ENCODE results near the gene PXDN.
"Not testable (repeated sequence)": the region's sequence is repeated elsewhere in the genome, so short reads cannot be mapped to it uniquely, and the experiment has no call there.

The PXDN gene, protein sequence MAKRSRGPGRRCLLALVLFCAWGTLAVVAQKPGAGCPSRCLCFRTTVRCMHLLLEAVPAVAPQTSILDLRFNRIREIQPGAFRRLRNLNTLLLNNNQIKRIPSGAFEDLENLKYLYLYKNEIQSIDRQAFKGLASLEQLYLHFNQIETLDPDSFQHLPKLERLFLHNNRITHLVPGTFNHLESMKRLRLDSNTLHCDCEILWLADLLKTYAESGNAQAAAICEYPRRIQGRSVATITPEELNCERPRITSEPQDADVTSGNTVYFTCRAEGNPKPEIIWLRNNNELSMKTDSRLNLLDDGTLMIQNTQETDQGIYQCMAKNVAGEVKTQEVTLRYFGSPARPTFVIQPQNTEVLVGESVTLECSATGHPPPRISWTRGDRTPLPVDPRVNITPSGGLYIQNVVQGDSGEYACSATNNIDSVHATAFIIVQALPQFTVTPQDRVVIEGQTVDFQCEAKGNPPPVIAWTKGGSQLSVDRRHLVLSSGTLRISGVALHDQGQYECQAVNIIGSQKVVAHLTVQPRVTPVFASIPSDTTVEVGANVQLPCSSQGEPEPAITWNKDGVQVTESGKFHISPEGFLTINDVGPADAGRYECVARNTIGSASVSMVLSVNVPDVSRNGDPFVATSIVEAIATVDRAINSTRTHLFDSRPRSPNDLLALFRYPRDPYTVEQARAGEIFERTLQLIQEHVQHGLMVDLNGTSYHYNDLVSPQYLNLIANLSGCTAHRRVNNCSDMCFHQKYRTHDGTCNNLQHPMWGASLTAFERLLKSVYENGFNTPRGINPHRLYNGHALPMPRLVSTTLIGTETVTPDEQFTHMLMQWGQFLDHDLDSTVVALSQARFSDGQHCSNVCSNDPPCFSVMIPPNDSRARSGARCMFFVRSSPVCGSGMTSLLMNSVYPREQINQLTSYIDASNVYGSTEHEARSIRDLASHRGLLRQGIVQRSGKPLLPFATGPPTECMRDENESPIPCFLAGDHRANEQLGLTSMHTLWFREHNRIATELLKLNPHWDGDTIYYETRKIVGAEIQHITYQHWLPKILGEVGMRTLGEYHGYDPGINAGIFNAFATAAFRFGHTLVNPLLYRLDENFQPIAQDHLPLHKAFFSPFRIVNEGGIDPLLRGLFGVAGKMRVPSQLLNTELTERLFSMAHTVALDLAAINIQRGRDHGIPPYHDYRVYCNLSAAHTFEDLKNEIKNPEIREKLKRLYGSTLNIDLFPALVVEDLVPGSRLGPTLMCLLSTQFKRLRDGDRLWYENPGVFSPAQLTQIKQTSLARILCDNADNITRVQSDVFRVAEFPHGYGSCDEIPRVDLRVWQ (N-terminal part only)

GRCh38 chr2:1744446-1745170, at the start of gene PXDN:
Gene PXDN, minus strand, starts transcription at chr2:1744515. Its CDS starts 60 bp downstream, at chr2:1744455.
- DNase-seq (ENCODE audit: low read depth in 1 of 2, low spot score in 1 of 2), result no peak

DNA sequence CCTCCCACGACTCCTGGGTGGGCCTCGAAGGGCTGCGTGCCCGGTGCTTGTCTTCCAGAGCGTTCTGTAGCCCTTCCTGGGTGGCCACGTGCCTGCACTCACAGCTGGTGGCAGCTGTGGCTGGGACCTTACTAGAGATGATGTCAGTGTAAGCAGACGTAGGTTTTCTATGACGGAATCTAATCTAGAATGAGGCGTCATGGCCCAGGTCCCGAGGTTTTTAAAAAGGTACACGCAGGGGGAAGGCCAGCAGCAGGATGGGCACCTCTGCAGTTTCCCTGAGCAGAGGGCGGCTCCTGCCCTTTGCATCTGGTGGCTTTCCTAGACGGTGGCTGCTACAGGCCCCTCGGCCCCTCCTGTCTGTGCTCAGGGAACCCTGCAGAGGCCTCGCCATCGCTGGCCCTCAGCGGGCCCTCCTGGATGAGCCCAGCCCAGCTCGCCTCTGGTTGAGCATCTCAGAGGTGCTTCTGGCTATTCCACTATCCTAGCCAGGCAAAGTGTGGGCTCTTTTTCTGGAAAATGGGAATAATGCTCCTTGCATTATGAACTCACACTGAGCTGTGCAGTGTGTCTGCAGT, 49.6 kb upstream of the PXDN start:
- DNase-seq (ENCODE audit: low read depth in 1 of 2, low spot score in 1 of 2), result no peak

GRCh38 chr2:1793001-1793867, 48.9 kb upstream of the PXDN start:
- DNase-seq (ENCODE audit: low read depth in 1 of 2, low spot score in 1 of 2), result no peak

DNA sequence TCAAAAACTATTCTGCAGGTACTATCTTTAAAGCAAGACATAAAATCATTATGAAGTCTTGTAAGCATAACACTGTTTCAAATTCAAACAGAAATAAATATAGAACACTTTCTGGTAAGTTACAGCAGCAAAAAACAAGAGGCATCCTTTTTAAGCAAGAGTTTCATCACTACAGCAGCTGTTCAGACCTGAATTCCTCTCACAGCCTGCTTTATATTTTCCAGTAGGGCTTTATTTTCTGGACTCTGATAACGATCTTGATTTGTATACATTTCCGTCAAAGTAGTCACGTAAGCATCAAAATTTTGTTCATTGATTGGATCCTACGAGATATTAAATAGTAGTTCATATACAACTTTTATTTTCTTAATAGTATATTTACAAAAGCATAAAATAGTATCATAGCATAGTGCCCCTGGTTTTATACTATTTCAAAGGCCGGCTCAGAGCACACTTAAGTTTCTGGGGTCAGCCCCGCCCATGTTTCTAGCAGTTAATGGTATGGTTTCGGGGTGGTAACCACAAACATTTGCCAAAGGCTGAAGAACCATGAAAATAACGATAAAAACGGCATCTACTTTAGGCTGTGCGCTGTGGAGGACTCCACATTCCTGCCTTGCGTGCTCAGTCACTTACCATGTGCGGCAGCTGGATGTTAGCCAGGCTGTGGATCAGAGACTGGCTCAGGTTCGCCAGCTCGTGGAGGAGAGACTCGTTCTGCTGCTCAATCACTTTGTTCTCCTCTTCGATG, 47.5 kb upstream of the PXDN start:
- no peak for DNase-seq (ENCODE audit: low read depth in 1 of 2, low spot score in 1 of 2)

DNA sequence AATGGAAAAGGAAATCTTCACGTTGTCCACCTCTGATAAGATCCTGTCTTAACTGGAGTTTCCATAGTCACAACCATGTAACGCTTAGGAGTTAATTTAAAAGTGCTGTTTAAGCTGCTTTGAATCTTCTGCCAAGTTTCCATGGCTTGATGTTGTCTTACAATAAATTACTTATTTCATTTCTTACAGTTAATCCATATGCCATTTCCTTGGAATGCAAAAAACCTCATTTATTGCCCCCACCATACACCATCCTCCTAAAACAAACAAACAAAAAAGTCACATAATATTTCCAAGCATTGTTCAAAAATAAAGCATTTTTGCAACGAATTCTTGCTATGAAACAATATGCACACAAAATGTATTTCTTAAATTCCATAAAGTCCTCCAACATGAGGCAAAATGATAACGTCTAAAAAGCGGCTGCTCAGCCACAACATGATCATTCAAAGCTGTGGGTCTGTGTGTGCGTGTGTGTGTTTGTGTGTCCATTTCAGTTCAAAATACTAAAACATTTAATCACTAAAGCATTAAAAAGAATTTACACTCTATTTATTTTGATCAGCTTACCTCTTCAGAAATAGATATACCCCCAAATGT, 46.8 kb upstream of the PXDN start:
- DNase-seq (ENCODE audit: low read depth in 1 of 2, low spot score in 1 of 2), result no peak

GRCh38 chr2:1790473-1790872, 46.2 kb upstream of the PXDN start:
- DNase-seq (ENCODE audit: low read depth in 1 of 2, low spot score in 1 of 2), result no peak

GRCh38 chr2:1789610-1790009, 45.3 kb upstream of the PXDN start:
- no peak for DNase-seq (ENCODE audit: low read depth in 1 of 2, low spot score in 1 of 2)

GRCh38 chr2:1788478-1788959, 44.2 kb upstream of the PXDN start:
- DNase-seq (ENCODE audit: low read depth in 1 of 2, low spot score in 1 of 2), result no peak

- DNase-seq (ENCODE audit: low read depth in 1 of 2, low spot score in 1 of 2), result no peak
These were observed 43.6 kb upstream of the PXDN start for GRCh38 chr2:1787755-1788477.

GRCh38 chr2:1784986-1785617, 40.8 kb upstream of the PXDN start:
- DNase-seq (ENCODE audit: low read depth in 1 of 2, low spot score in 1 of 2), result no peak

DNA sequence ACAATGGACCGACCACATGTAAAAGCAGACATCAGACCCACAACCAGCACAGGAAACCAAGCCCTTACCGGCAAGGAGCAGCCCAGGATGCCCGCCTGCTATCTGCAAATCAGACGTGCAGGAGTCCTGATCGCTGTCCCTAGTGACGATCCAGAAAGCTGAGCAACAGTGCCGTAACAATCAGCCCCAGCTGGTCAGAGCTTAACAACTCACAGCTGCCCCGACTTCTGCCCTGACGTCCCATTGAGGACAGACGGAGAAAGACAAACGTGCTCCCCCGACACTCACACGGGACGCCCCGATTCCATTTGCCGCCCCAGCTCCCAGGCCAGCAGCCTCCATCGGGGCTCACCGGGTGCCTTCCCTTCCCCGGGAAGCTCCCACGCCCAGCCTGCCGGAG, 39.8 kb upstream of the PXDN start:
- DNase-seq (ENCODE audit: low read depth in 1 of 2, low spot score in 1 of 2), result no peak

GRCh38 chr2:1782514-1782913, 38.2 kb upstream of the PXDN start:
- no peak for DNase-seq (ENCODE audit: low read depth in 1 of 2, low spot score in 1 of 2)

- no peak for DNase-seq (ENCODE audit: low read depth in 1 of 2, low spot score in 1 of 2)
These were observed 37.2 kb upstream of the PXDN start for GRCh38 chr2:1781291-1782080.

DNA sequence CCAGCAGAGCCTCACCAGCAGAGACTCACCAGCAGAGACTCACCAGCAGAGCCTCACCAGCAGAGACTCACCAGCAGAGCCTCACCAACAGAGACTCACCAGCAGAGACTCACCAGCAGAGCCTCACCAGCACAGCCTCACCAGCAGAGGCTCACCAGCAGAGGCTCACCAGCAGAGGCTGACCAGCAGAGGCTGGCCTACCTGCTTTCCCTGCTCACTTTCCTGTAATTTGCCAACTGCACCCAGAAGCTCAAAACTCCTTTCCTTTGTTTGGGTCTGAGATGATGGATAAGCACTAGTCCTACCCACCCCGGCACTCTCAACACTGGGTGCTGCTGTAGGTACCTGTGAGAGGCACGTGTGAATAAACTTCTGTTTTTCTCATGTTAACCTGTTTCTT, 36.4 kb upstream of the PXDN start:
- DNase-seq (ENCODE audit: low read depth in 1 of 2, low spot score in 1 of 2), result no peak

DNA sequence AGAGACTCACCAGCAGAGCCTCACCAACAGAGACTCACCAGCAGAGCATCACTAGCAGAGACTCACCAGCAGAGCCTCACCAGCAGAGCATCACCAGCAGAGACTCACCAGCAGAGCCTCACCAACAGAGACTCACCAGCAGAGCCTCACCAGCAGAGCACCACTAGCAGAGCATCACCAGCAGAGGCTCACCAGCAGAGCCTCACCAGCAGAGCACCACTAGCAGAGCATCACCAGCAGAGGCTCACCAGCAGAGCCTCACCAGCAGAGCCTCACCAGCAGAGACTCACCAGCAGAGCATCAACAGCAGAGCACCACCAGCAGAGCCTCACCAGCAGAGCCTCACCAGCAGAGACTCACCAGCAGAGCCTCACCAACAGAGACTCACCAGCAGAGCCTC, 35.7 kb upstream of the PXDN start:
- DNase-seq (ENCODE audit: low read depth in 1 of 2, low spot score in 1 of 2), result not testable (repeated sequence)

DNA sequence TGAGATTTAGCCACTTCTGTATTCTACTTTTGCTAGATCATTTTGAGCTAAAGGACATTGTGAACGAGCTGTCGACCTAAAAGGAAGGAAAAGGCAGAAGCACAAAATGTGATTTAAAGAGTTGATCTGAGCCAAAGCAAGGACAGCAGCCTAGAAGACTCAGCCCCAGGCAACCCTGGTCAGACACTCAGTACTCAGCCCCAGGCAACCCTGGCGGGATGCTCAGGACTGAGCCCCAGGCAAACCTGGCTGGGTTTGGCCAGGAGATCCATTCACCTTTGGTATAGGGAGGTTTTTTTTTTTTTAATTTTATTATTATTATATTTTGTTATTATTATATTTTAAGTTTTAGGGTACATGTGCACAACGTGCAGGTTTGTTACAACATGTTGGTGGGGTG, 34.3 kb upstream of the PXDN start:
- no peak for DNase-seq (ENCODE audit: low read depth in 1 of 2, low spot score in 1 of 2)
